Measurements from ENCODE around the gene MIDN.

DNA sequence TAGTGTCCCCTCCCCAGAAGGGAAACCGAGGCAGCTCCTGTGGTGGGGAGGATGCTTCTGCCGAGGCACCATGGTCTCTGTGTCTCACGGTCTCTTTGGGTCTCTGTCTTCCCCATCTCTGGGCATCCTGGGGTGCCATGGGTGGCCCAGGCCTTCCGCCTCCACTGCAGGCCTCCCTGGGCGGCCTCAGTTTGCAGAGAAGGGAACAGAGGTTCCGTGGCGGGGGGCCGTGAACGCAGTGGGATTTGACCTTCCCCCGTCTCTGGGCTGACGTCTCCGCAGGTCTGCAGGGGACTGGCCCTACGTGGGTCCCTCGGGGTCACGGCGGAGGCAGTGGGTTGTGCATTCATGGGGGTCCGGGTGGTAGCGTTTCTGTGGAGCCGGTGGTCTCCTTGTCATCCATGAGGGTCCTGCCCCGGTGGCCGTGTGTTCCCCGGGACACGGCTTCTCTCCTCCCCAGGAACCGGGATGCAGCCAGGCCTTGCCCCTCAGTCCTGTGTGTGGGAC lies 41.9 kb downstream of the MIDN start:
- TF ChIP-seq, protein P1, sequence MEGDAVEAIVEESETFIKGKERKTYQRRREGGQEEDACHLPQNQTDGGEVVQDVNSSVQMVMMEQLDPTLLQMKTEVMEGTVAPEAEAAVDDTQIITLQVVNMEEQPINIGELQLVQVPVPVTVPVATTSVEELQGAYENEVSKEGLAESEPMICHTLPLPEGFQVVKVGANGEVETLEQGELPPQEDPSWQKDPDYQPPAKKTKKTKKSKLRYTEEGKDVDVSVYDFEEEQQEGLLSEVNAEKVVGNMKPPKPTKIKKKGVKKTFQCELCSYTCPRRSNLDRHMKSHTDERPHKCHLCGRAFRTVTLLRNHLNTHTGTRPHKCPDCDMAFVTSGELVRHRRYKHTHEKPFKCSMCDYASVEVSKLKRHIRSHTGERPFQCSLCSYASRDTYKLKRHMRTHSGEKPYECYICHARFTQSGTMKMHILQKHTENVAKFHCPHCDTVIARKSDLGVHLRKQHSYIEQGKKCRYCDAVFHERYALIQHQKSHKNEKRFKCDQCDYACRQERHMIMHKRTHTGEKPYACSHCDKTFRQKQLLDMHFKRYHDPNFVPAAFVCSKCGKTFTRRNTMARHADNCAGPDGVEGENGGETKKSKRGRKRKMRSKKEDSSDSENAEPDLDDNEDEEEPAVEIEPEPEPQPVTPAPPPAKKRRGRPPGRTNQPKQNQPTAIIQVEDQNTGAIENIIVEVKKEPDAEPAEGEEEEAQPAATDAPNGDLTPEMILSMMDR (IDR thresholded peaks at IDR 0.05 in 4 of 5, conservative IDR thresholded peaks at IDR 0.05 in 1 of 5) = no peak
- TF ChIP-seq POLR2A (IDR thresholded peaks at IDR 0.05) = no peak
